HG03378 (cell line): ENCODE results near the gene PLCL1.

Source experiments
- ATAC-seq: cut with Tn5 transposase; IDR thresholded peaks from one replicate; pipeline ENCODE4 v1.9.1; 2021; ENCODE audit warnings: mild to moderate bottlenecking, moderate library complexity; ENCODE audit not compliant: unreplicated experiment

PLCL1 gene

DNA sequence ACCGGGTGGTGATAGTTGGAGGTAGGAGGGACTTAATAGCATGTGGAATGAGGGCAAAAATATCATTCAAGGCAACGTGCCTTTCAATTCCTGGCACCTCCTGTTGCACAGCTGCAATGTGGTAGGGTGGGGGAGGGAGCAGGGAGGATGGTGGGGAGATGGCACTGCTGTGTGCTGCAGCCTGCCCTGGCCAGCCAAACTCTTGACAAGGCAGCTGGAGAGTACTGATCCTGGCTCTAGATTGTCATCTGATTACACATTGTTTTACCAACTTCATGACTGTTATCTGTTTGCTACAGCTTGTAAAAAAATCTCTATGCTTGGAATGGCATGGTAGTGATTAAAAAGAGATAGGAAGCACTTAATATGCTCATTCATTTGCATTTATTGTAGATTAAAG is 47.7 kb downstream of the PLCL1 start:
- ATAC-seq = no peak

GRCh38 chr2:197853549-197853948 is 49.2 kb downstream of the PLCL1 start:
- no peak for ATAC-seq

DNA sequence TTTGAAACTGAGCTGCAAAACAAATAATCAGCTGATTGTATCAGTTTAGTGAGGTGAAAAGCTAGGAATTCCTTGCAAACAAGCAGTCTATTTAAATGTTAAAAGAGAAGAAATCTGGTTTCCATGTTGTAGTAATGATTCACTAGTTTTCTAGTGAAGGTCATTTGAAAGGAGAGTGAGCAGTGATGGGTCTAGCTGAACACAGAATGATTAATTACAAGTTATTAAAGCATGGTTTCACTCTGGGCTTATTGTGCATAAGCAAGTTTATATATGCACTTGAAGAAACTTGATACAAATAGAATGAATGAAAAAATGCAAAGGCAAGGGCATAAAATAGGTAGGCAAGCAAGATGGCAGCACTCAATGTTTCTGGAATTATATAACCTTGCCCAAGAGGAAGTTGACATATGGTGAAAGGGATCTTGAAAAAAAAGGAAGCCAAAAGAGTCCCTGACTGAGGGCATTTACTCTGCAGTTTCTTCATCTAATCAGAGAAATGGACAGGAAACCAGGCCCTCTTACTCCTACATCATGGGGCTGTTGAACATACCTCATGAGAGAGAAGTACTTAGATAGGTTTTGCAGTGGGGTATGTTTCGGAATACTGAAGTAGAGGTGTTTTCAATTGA is 53.2 kb downstream of the PLCL1 start:
- ATAC-seq = no peak

- no peak for ATAC-seq
Measured at GRCh38 chr2:197858607-197859140, 54.3 kb downstream of the PLCL1 start.

DNA sequence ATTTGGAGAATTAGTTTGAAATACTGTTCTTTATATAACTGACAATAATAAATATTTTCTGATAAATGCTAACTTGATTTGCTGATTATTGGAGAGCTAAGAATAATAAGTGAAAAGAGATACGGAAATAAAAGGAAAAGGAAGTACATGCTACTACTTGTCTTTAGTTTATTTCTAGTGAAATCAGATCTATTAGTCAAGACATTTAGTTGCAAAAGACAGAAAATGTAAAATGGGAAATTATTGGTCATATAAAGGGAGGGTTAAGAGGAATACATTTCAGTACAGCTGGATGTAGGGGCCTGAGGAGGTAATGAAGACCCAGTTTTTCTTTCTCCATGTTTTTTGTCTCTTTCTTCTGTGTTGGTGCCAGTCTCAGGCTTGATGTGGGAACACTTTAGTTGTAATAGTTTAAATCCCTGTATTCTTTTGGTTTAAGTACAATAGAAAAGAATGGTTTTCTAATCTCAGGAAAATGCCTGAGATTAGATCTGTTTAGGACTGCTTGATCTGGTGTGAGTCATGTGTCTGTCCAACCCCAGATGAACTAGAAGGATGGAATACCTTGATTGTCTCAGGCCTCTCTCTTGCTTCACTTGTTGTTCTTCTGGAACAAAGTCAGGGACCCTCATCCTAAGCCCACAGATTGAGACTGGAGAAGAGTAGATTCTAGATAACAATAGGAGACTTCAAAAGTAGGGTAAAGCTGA is 58.0 kb downstream of the PLCL1 start:
- ATAC-seq = no peak

- ATAC-seq = no peak
Measured at GRCh38 chr2:197863744-197864143, 59.4 kb downstream of the PLCL1 start.

DNA sequence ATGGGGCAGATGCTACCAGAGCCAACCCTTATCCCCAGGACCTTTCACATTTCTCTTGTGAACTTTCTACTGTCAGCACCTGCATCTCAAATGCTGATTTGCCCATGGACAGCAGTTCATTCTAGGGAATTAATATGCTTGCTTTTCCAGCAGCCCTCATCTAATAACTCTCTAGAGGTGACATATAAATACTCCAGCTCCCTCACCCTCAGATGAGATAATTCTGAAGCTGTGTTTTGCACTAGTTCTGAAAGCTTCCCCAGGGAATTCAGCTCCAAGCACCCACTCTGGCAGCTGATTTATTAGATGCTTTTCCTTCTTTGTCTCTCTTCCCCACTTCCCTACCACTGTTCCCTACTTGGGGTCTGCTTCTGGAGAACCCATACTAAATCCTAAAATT is 62.1 kb downstream of the PLCL1 start:
- ATAC-seq = no peak

GRCh38 chr2:197867033-197867432 is 62.6 kb downstream of the PLCL1 start:
- ATAC-seq = no peak

GRCh38 chr2:197867624-197868023 is 63.2 kb downstream of the PLCL1 start:
- no peak for ATAC-seq

DNA sequence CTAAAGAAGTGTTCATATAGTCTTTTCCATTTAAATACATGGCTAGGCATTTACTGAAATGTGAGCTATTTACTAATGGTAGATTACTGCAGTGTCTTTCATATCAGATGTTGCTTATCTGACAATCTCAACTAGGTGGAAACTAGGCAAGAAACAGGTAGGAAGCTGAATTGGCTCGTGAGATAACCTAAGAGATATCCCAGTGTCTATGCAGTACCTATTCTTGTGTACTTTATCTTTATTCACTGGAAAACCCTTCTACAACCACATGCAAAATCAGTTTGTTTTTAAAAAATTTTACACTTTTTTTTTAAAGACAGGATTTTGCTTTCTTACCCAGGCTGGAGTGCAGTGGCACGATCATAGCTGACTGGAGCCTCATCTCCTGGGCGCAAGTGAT is 63.8 kb downstream of the PLCL1 start:
- ATAC-seq = no peak

- no peak for ATAC-seq
Measured at GRCh38 chr2:197869041-197869440, 64.6 kb downstream of the PLCL1 start.

- no peak for ATAC-seq
Measured at GRCh38 chr2:197869501-197870111, 65.2 kb downstream of the PLCL1 start.

GRCh38 chr2:197870137-197870536 is 65.7 kb downstream of the PLCL1 start:
- ATAC-seq = no peak

- ATAC-seq = no peak
Measured at GRCh38 chr2:197871780-197872456, 67.5 kb downstream of the PLCL1 start.

DNA sequence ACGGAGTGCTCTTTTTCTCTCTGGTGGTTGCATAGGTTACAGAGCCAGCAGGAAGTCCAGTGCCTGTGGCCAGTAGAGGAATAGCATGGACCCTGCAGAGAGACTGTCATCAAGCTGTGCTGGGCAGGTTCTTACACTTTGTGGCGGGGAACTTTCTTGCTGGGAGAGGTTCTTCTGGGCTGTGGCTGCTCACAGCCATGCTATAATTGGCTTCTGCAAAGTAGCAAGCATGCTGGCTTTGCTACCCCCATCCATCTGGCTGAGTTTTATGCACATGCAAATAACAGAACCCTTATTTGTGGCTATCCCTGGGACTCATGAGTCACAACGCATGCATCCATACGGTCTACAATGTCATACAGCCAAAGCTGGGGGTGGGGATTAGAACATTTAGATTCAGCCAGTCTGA is 68.9 kb downstream of the PLCL1 start:
- no peak for ATAC-seq

DNA sequence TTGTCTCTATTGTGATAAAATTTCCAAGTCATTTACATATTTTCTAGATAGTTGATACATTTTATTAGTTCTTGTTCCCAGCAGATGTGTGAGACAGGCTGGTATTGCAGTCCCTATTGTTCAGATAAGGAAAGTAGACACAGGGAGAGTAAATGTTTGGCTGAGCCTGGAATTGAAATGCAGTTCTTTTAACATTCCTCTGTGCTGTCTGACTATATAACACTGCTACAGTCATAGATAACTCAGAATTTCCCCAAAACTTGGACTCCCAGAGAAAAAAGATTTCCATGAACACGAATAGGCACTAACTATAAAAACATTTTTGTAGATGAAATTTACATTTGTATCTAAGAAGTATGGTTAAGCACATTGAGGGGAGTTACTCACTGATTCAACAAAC is 71.4 kb downstream of the PLCL1 start:
- no peak for ATAC-seq

GRCh38 chr2:197876524-197876923 is 72.1 kb downstream of the PLCL1 start:
- ATAC-seq = no peak

GRCh38 chr2:197877038-197877437 is 72.6 kb downstream of the PLCL1 start:
- ATAC-seq = no peak

GRCh38 chr2:197878792-197879191 is 74.4 kb downstream of the PLCL1 start:
- no peak for ATAC-seq

DNA sequence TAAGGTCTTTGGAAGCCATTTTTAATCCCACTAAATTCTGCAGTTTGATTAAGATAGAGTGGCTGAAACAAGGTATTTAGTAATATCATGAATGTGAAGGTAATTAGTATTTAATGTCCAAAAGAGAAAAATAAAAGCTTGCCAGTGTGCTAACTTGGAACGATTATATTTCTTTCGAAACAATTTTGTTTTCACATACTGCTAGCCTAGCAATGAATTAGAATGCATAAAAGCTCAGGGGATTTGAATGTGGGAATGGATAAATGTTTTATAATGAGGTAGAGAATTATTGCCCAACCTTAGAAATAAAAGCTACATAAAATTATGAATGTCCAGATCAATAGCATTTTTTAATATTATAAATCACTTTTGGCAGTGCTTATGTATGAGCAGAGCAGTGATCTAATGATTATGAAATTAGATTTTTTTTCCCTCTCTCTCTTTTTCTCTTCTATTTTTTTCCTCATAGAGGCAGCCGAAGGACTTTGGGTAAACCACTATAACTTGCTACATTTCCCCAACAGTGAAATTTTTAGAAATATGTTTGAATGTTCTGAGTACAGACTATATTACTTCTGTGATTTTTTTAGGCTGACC is 75.5 kb downstream of the PLCL1 start:
- ATAC-seq = no peak

DNA sequence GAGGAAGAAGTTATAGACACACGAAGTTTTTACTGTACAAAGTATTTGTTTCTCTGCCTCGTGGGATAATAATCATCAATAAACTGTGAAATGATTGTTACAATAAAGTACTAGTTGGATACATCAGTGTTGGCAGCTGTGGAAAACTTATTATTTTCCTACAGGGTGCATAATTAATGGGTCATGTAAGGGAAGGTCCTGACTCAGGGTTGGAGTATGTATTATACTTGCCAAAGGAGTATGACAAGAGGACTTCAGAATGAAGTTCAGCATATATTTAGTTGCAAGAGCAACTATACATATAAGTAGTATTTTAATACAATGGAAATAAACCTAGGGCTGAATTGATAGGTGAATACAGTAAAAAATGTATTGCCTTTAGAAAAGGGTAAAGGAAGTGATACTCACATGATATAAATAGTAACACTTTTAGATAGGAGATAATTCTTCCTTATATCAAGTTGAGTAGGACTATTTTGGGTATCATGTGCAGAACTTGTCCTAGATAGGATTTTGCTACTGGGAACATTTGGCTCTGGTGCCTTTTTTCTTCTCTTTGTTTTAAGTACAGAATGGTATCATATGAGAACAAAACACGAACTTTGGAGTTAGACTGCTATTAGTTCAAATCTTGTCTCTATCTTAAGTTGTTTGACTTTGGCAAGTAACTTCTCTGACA is 79.1 kb downstream of the PLCL1 start:
- no peak for ATAC-seq
